Astrocyte of the cerebellum (primary cell): ENCODE data around the gene LUZP2.

ENCODE experiments used
- DNase-seq: peaks from one replicate; pipeline ENCODE4 v3.0.0-alpha.2; 2011; ENCODE audit warnings: low read depth
- H3K4me3 ChIP-seq: 2 replicates; pipeline ENCODE4 v1.5.1; 2011; ENCODE audit warnings: mild to moderate bottlenecking, low read depth, low read length, moderate library complexity
- in situ Hi-C: cut with HindIII; loops from 2 replicates; pipeline ENCODE4 v1.10.0; 2017; ENCODE audit warnings: low sequenced_read_pairs
- TF ChIP-seq, protein P1 (sequence below): IDR thresholded peaks from 2 replicates; pipeline ENCODE4 v1.5.1; 2012; ENCODE audit warnings: low read length, low read depth, moderate library complexity, mild to moderate bottlenecking; ENCODE audit errors: missing control alignments

Gene LUZP2

DNA sequence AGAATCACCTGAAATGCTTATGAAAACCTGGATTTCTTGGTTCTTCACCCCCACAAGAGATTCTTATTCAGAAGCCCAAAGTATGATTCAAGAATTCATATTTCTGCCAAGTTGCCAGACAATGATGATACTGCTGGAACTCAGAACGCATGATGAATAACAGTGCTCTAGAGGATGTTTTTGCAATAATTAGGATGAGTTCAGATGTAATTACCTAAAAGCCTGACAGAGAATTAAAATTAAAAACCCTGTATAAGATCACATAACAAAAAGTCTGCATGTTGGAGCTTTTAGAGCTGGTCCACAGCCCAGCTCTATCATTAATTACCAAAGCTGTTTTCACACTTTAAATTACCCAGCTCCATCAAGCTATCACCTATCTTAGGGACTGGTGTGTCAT is 211.8 kb downstream of the LUZP2 start:
- no peak overlapping the region for H3K4me3 ChIP-seq
- DNase-seq: no peak
- in situ Hi-C loops: no loop called here
- TF ChIP-seq, protein P1, sequence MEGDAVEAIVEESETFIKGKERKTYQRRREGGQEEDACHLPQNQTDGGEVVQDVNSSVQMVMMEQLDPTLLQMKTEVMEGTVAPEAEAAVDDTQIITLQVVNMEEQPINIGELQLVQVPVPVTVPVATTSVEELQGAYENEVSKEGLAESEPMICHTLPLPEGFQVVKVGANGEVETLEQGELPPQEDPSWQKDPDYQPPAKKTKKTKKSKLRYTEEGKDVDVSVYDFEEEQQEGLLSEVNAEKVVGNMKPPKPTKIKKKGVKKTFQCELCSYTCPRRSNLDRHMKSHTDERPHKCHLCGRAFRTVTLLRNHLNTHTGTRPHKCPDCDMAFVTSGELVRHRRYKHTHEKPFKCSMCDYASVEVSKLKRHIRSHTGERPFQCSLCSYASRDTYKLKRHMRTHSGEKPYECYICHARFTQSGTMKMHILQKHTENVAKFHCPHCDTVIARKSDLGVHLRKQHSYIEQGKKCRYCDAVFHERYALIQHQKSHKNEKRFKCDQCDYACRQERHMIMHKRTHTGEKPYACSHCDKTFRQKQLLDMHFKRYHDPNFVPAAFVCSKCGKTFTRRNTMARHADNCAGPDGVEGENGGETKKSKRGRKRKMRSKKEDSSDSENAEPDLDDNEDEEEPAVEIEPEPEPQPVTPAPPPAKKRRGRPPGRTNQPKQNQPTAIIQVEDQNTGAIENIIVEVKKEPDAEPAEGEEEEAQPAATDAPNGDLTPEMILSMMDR: no peak

DNA sequence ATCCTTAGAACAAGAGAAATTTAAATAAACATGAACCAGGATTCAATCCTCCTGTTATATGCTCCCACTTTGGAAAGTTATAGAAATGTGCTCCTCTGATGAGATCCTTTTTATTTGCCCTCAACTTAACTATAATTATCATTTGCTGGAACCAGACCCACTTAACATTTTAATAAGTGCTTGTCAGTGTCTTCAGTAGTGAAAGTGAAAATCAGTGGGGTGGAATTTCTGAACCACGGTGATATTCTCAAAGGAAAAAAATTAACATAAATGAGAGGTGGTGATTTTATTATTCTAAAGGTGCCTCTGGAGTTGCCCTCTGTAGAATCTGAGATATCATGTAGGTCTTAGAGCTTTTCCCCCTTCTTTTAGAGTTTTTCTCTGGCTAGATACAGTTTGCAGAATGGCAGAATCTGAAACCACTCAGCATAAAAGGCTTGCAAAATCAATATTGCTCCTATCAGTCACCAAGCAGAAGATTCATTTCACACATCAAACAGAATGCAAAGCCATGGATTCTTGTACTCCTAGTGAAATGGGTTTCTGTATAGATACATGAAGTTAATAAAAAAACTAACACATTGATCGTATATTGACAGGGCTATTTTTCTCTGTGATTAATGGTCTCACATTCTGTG is 213.2 kb downstream of the LUZP2 start:
- TF ChIP-seq, protein P1: no peak
- H3K4me3 ChIP-seq: no peak overlapping the region
- in situ Hi-C loops: no loop called here
- no peak for DNase-seq

DNA sequence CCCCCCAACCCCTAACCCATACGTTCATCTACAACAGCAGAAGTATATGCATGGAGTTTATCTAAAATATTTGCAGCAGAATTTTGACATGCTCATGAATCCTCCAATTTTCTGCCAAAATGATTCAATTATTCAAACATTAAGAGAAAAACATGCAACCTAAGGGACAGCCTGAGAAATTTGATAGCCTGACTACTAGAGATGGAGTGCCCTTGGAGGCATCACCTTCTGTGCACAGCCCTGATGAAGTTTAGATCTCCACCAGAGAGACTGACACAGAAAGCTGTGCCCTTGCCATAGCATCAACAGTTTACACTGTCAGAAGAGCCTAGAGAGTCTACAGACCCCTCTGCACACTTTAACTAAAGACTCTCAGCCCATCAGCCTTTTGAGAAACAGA is 217.7 kb downstream of the LUZP2 start:
- no peak for DNase-seq
- in situ Hi-C loops: no loop called here
- TF ChIP-seq, protein P1: no peak
- no peak overlapping the region for H3K4me3 ChIP-seq

DNA sequence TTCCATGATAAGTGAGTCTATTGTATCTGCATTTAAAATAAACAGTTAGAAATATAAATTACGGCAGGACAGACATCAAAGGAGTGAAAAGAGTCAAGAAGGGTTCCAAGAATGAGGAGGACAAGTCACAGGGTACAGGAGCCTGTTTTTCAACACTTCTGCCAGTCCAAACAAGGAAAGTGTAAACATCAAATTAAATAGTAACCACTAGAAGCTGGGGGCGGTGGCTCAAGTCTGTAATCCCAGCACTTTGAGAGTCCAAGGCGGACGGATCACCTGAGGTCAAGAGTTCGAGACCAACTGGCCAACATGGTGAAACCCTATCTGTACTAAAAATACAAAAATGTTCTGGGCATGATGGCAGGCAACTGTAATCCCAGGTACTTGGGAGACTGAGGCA is 219.6 kb downstream of the LUZP2 start:
- DNase-seq: no peak
- in situ Hi-C loops: no loop called here
- H3K4me3 ChIP-seq: no peak overlapping the region
- TF ChIP-seq, protein P1: no peak

DNA sequence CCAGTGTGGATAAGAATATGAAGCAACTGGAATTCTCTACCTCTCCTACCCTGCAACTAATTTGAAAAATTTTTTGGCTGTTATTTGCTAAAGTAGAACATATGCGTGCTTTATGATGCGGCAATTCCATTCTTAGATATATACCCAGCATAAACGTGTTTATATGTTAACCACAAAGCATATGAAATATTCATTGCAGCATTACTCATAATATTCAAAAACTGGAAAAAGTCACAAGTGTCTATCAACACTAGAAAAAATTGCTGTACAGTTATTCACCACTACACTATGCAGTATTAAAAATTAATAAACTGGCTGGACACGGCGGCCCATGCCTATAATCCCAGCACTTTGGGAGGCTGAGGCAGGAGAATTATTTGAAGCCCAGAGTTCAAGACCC is 226.4 kb downstream of the LUZP2 start:
- DNase-seq: no peak
- TF ChIP-seq, protein P1: no peak

DNA sequence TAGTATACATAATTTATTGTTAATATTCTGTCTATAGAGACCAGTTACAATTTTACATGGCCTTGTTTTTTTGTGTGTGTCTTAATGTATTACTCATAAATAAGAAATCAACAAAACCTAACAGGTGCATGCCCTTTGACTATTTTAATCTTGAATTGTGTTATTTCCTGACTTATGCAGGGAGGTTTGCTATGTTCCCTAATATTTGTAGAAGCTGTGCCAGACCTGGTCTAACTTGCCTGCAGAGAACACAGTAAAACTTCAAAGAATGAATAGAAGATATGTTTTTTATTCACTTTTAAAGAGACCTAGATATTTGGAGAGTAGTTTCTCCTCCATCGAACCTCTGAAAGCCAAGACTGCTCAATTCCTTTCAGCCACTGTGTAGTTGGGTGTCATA is 234.7 kb downstream of the LUZP2 start:
- TF ChIP-seq, protein P1: no peak

More for the DNA sequence above, 226.4 kb downstream of the LUZP2 start:
- no peak overlapping the region for H3K4me3 ChIP-seq
- in situ Hi-C loops: no loop called here

More for the DNA sequence above, 234.7 kb downstream of the LUZP2 start:
- no peak for DNase-seq
- H3K4me3 ChIP-seq: no peak overlapping the region
- in situ Hi-C loops: no loop called here
